Dermis microvascular lymphatic vessel endothelial cell (primary cell): Measurements from ENCODE around the gene MLIP. TPM values are rescaled to one million over a fixed set of nuclear protein-coding genes. Genes with fewer than 3 reads are reported as not detected.
"Not testable (repeated sequence)": the region's sequence is repeated elsewhere in the genome, so short reads cannot be mapped to it uniquely, and the experiment has no call there.

ENCODE experiments used
- DNase-seq, 2 donors: peaks; one replicate each; pipeline versions ENCODE4 v3.0.0 to v3.0.0-alpha.2; 2010; ENCODE audit warnings: low read depth in 2 of 2
- total RNA-seq: library from RNA; depleted of rRNA; stranded (reverse); fragments of >200 nt; gene quantifications from 2 replicates; pipeline ENCODE4 v1.2.1, GENCODE V29; 2014

Gene MLIP
- total RNA-seq, 1 donor from 2014 or later = 2.6 TPM

DNA sequence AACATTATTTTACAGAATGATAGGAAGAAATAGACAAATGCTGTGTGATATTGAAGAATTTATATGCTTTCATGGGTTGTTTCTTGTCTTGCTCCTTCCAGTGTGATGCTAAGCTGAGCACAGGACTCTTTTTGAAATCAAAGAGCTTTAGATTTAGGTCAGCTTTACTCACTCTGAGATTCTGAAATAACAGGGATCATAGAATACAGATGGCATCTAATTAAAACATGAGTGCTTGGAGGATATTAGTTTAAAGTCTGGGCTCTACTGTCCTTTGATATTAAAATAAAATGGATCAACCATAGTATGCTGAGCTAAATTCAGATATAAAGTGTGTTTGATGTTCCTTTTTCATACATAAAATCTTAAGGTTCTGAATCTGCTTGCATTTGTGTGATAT is 29.6 kb downstream of the MLIP start:
- DNase-seq = no peak

DNA sequence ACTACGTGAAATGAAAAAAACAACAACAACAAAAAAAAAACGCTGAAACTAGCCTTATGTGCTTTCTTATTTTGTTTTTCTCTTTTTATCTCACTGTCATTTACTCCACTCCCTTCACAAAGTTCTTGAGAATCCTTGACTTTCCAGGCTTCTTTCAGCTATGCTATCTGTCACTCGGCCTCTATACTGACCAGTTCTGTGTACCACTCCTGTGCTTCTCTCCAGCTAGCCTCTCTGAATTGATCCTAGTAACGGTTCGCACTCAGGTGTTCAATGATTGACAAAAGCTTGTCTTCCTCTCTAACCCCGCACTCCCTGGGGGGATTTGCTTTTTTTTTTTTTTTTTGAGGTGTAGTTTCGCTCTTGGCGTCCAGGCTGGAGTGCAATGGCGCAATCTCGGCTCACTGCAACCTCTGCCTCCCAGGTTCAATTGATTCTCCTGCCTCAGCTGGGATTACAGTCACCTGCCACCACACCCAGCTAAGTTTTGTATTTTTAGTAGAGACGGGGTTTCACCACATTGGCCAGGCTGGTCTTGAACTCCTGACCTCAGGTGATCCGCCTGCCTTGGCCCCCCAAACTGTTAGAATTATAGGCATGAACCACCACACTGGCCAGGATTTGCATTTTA is 31.8 kb downstream of the MLIP start:
- DNase-seq = no peak

DNA sequence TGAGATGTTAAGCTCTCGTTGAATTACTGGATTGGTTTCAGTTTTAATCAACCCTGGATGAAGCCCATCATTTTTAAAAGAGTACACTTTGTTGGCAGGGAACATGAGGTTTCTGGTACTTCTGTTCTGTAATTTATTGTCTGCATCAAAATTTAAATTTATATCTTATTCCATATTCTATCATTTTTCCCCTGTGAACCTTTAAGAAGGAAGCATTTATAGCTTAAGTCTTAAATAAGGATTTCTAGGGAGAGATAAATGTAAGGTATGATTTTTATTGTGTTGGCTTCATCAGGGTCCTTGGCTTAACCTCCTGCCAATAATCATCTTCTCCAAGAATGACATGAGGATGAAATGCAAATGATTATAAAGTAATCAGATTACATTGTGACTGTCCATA is 40.6 kb downstream of the MLIP start:
- no peak for DNase-seq

DNA sequence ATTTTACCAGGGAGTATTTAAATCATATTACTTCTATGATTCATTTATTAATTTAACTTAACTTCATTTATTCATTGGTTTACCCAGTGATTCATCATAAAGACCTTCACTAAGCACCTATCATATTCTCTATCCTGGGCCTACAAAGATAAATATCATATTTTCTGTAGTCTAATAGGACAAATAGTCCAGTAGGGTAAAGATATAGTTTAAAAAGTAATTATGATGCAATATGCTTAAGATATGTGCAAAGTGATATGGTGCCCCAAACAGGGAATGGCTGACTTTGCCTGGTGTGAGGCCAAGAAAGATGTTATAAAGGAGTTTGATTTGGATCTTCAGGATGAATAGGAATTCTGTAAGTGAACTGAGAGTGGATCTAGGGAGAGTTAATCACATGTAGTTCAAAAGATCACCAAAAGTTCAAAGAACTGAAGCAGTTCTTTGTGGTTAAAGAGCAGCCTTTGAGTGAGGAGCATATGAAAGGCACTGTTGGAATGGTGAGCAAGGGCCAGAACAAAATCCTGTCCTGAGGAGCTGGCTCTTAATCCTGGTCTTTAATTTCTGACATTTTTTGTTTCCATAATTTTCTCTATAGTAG is 45.5 kb downstream of the MLIP start:
- DNase-seq = no peak

DNA sequence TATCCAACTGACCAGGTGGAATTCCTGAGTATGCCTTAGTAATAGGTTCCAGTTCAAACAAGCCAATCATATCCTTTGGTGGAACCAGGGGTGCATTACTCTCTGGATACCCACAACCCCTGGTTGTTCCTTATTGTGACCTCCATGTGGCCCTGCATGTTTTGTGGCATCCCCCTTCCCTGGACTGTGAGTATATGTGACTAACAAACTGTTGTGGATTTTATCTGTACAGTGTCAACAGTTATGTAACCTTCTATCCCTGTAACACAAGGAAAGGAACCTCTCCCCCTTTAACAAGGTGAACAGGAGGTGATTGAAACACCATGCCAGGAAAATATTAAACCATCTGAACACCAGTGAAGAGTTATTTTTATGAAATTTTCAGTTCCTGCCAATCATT is 46.2 kb downstream of the MLIP start:
- no peak for DNase-seq

- no peak for DNase-seq
Observed at GRCh38 chr6:54173089-54173488, 61.8 kb downstream of the MLIP start.

GRCh38 chr6:54179152-54179551 is 67.9 kb downstream of the MLIP start:
- DNase-seq = no peak

- DNase-seq = no peak
Observed at GRCh38 chr6:54183616-54184015, 72.4 kb downstream of the MLIP start.

DNA sequence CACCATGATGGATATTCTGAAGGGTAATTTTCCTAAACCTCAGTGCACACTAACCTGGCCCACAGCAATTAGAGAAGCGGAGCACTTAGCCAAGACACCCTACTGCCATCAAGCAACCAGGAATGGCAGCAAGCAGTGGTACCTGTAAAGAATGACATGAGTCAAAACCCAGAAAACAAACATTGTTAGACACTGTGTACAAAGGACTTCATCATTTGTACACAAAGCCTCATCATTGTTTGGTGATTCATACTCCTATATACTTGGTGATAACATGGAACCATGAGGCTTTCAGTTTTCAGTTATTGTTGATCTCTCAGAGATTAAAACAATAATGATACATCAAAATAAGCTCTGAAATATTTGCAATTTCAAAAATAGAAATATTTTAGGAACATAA is 74.6 kb downstream of the MLIP start:
- no peak for DNase-seq

DNA sequence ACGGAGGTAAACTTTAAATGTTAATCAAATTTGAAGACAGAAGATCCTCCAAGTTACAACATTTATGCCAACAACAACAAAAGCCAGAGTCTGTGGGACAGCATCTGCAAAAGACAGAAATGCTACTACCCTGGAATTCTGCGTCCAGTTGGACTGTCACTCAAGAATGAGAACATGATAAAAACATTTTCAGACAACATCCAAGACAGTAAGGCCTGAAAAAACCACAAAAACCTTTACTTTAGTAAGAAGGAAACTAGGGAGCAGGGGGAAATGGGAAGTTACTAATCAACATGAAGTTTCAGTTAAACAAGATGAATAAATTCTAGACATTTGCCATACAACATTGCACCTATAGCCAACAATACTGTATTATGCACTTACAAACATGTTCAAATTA is 77.6 kb downstream of the MLIP start:
- DNase-seq = no peak

GRCh38 chr6:54191461-54191860 is 80.2 kb downstream of the MLIP start:
- peak; percentile 54 to 88 for DNase-seq

- peak; percentile 3 to 73 for DNase-seq
Observed at GRCh38 chr6:54192993-54193392, 81.8 kb downstream of the MLIP start.

DNA sequence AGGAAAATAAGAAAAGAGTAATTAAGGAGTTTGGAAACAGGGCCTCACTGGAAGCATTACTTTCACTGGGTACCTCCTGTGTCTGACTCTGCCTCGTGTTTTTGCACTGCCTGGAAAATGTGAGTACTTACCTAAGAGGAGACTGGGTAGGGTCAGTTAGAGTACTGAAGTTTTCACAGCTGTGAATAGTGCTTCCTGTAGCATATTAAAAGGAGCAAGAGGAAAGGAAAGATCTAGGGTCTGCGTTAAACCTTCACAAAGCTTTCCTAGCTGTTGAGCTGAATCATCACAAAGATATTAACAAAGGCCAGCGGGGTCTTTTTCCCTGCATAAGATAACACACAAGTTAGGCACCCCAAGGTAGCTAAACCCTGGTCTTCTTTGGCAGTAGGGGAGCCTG is 82.3 kb downstream of the MLIP start:
- DNase-seq = peak; percentile 73 to 97

DNA sequence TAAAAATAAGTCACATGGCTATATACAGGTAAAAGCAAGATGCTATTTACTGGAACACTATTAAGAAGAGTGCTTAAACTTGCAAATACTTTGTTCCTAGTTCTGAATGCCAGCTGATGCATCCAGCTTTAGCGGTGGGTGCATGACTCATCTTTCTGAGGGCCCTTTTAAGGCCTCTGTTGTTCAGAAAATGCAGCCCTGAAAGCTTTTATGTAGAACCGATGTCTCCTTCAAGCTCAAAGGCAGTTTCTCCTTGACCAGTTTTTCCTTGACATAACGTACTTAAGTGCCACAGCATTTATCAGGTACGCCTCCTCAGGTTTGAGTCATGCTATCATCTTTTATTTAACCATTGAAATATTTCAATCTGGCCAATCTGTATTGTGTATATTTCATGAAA is 82.8 kb downstream of the MLIP start:
- DNase-seq = peak; percentile 5 to 75

GRCh38 chr6:54195637-54196036 is 84.4 kb downstream of the MLIP start:
- no peak for DNase-seq

DNA sequence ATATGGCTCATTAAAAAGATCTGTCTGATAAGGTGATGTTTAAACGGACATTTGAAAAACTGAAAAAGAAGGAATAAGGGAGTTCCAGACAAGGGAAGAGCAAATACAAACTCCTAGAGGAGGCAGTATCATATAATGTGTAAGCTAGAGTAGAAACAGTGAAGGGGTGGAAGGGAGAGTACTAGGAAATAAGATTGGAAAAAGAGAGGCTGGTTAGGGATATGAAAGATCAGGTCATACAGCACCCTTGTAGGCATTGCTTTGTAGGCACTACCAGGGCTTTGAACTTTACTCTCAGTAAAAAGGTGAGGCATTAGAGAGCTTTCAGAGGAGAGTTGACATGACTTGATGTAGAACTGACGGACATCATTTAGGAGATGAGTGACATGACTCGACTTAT is 85.7 kb downstream of the MLIP start:
- no peak for DNase-seq

GRCh38 chr6:54198134-54198533 is 86.9 kb downstream of the MLIP start:
- no peak for DNase-seq

DNA sequence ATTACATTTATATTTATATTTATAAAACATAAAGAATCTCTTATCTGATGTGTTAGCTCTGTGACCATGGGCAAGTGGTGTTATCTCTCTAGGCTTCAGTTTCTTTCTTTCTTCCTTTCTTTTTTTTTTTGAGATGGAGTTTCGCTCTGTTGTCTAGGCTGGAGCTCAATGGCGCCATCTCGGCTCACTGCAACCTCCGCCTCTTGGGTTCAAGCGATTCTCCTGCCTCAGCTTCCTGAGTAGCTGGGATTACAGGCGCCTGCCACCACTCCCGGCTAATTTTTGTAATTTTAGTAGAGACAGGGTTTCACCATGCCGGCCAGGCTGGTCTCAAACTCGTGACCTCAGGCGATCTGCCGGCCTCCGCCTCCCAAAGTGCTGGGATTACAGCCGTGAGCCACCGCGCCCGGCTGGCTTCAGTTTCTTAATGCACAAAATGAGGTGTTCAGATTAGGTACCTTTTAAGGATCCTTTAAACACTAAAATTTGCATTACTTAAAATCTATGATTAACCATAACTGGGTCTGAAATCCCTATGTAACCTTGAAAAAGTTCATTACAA is 92.3 kb downstream of the MLIP start:
- DNase-seq = not testable (repeated sequence)

DNA sequence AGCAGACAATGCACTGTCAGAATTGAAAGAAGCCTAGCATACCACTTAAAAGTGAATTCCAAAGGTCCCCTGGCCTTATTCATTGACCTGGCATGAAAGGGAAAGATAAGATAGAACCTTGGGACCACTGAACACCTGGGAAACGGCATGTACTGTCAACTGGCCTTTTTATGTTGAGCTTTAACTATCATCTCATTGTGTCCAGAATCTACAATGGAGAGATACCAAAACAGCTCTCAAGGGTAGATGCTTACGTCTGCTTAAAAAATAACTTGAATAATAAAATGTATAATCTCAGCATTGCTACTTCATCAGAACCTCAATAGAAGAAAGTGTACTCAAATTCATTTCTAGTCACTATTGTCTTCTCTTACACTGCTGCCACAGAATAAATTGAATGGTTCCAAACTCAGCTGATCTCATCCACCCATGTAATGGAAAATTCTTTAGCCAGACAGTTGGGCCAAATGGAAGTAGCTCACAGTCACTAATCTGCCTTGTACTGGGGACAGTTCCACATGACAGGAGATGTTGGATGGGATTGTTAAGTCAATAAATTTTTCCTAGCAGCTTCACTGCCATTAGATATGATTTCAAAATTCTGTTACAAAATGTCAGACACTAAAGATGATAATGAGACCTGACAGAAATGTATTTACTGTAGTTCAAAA is 93.8 kb downstream of the MLIP start:
- peak; percentile 17 to 90 for DNase-seq

DNA sequence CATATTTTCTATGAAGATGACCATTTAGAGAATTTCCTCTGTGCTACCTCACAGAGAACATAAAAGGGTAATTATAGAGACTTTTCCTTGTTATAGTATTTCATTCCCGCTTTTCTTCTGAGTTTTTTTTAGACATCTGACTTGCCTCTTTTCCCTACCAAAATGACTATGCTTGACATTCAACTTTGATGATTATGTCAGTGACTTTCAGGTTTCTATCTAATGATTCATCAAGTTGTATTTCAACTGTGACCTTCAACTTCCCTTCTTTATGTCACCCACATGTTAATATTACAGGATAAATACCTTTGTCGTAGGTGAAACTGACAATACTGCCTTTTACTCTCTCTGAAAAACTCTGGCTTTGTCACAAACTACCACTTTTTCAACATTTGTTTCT is 95.3 kb downstream of the MLIP start:
- peak; percentile 9 to 54 for DNase-seq

DNA sequence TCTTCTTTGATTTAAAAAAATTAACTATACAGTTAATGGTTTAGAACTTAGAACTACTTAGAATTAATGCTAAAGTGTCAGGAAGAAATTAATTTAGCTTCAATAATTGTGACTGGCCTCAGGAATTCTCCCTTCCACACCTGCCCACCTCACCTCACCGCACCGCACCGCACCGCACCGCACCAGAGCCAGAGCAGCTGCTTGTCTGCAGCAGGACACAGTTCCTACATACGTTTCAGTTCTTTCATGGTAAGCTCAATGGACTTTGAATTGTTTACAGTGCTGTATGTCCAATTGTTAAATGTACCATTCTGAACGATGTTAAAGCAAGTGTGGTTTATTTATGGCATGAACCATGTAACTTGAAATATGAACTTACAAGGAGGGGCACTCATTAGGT is 98.7 kb downstream of the MLIP start:
- not testable (repeated sequence) for DNase-seq

DNA sequence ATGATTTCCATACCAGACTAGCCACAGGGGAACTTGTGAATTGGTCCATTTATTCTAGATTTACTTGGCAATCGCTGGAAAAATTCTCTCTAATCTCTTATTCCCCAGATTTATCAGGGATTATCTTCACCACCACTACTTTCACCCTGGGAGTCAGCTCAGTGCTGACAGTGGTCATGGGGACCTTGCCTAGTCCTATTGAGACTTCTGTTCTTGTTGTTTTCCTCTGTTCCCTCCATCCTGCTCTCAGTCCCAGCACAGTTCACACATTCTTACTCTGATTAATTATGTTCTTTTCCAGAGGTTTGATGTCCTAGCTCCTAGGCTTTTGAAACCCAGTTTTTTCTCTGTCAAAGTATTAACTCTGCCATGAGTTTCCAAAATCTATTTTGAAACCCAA is 103.0 kb downstream of the MLIP start:
- DNase-seq = no peak

DNA sequence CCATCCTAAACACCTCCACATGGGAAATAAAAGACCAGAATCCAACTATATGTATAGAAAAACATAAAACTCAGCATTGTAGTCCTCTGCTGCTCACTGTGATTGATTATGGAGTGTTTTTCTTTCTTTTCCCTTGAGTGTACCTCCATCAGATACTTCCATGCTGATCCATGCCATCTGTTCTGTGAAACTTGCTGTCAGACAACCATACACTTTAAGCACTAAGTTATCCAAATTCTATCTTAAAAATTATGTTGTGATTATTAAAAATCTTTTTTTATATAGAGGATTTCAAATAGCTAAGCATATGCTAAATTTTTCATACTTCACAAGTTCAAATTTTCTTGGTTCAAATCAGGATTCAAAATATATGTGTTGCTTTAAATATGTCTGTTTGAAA is 105.1 kb downstream of the MLIP start:
- DNase-seq = no peak
